Stimulated activated CD8-positive, alpha-beta memory T cell treated with anti-CD3 and anti-CD28 coated beads, Interleukin-12 subunit alpha, Interleukin-12 subunit beta, amount 100 ng/mL, for 4 hours (primary cell): ENCODE results near the gene NPY4R2.
"Not testable (repeated sequence)": the region's sequence is repeated elsewhere in the genome, so short reads cannot be mapped to it uniquely, and the experiment has no call there.

Experiments
- DNase-seq: peaks from one replicate; pipeline ENCODE4 v3.0.0-alpha.2; 2020; ENCODE audit warnings: low read depth

NPY4R2 gene

DNA sequence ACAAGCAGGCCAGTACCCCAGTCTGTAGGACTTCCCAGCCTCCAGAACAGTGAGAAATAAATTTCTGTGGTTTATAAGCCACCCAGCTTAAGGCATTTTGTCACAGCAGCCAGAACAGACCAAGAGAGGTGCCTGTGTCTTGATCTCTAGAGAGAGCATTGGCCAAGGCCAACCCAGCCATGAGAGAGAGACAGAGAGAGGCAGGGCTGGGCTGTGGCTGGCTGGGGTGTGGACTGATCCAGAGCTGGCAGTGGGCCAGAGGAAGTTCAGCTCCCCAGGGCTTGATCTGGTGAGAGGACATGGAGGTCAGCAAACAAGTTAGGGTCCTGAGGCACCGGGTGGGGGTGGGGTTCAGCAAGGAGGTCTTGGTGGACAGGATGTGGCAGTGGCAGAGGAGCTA, 14.4 kb downstream of the NPY4R2 start:
- DNase-seq = not testable (repeated sequence)

GRCh38 chr10:47933462-47933861, 15.0 kb downstream of the NPY4R2 start:
- DNase-seq = not testable (repeated sequence)

DNA sequence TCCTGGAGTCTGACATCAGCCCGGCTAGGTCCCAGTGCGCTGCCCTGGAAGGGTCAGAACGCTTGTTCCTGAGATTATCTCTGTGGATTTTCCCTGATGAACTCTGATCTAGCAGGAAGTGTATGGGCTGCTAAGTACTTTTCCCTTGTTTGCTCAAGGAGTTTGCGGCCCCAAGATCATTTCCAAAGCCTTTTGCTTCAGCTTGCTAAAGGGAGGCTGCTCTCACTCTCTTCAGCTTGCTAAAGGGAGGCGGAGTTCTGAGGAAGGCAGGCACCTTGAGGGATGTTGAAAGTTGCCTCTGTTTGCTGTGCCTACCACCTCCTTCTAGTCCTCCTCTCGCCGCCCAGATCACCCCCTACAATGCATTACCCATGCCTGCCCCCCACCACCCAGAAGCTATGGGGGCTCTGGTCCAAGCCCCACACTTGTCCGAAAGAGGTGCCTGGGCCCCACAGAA, 18.3 kb downstream of the NPY4R2 start:
- DNase-seq = not testable (repeated sequence)

DNA sequence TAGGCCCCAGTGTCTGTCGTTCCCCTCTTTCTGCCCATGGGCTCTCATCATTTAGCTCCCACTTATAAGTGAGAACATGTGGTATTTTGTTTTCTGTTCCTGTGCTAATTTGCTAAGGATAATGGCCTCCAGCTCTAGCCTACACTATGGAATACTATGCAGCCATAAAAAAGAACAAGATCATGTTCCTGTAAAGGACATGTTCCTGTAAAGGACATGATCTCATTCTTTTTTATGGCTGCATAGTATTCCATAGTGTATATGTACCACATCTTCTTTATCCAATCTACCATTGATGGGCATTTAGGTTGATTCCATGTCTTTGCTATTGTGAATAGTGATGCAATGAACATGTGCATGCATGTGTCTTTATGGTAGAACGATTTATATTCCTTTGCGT, 19.2 kb downstream of the NPY4R2 start:
- DNase-seq = not testable (repeated sequence)

- not testable (repeated sequence) for DNase-seq
Measured at GRCh38 chr10:47940821-47941220, 22.4 kb downstream of the NPY4R2 start.

- DNase-seq = not testable (repeated sequence)
Measured at GRCh38 chr10:47941379-47941778, 22.9 kb downstream of the NPY4R2 start.

- not testable (repeated sequence) for DNase-seq
Measured at GRCh38 chr10:47942351-47943019, 24.0 kb downstream of the NPY4R2 start.

DNA sequence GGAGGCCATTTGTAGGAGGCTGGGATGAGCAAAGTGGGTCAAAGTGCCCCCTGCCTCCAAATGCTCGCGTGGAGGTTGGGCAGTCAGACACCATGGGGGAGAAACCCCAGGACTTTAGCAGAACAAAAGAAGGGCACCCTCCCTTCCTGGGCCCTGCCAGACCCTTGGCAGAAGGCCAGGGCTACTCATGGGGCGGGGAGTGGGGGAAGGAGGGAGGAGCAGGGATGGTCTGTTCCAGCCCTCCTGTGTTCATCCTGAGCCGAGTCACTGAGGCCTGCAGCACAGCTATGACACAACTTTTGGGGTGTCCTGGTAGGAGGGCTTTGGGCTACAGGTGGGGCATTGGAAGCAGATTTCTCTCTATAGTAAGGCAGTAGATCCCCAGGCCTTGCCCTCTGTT, 24.9 kb downstream of the NPY4R2 start:
- not testable (repeated sequence) for DNase-seq

DNA sequence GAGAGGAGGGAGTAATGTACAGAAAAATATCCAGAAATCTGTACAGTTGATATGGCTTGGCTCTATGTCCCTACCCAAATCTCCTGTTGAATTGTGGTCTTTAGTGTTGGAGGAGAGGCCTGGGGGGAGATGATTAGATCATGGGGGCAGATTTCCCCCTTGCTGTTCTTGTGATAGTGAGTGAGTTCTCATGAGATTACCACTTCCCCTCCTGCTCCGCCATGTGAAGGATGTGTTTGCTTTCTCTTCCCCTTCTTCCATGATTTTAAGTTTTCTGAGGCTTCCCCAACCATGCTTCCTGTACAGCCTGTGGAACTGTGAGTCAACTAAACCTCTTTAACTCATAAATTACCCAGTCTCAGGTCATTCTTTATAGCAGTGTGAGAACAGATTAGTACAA, 29.0 kb downstream of the NPY4R2 start:
- not testable (repeated sequence) for DNase-seq

GRCh38 chr10:47957158-47957557, 38.7 kb downstream of the NPY4R2 start:
- not testable (repeated sequence) for DNase-seq

- DNase-seq = not testable (repeated sequence)
Measured at GRCh38 chr10:47959677-47960076, 41.2 kb downstream of the NPY4R2 start.

DNA sequence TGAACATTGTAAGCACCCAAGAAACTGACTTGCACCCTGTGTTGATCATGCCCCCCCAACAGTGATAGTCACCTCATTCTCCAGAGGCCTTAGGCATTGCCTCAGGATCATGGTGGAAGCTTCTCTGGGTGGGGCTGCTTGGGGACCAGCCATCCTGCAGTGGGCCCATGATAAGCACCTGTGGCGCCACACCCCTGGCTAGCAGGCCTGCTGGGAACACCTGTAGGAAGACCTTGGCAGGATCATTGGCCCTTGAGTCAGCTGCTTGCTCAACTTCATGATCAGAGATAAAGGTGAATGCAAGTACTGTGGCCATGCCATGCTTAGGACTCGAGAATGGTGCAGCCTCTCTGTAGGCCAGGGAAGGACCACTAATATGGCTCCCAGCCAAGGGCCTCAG, 42.2 kb downstream of the NPY4R2 start:
- not testable (repeated sequence) for DNase-seq

DNA sequence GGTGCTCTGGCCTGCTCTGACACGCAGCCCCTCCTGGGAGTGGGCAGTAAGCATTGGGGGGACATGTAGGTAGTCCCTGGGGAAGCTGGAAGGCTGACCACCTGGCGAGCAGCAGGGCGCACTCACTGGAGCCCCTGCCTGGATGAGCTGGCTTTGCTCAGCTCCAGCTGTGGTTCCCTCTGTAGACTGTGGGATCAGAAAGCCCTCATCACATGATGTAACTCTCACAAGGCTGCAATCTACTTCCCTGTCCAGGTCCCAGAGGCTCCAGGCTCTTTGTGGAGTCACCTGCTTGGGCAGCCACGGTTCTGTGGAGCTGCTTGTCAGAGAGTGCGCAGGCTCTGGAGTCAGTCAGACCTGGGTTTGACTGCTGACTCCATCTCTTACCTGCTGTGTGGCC, 44.3 kb downstream of the NPY4R2 start:
- DNase-seq = not testable (repeated sequence)

- DNase-seq = not testable (repeated sequence)
Measured at GRCh38 chr10:47964280-47965063, 46.0 kb downstream of the NPY4R2 start.

GRCh38 chr10:47968988-47969387, 50.5 kb downstream of the NPY4R2 start:
- not testable (repeated sequence) for DNase-seq

GRCh38 chr10:47970047-47970446, 51.6 kb downstream of the NPY4R2 start:
- not testable (repeated sequence) for DNase-seq

GRCh38 chr10:47971598-47971997, 53.1 kb downstream of the NPY4R2 start:
- DNase-seq = not testable (repeated sequence)

- not testable (repeated sequence) for DNase-seq
Measured at GRCh38 chr10:47972077-47972476, 53.6 kb downstream of the NPY4R2 start.
